Right cardiac atrium (tissue), 5 donors: ENCODE results near the gene EHD4. TPM values are rescaled to one million over a fixed set of nuclear protein-coding genes. Genes with fewer than 3 reads are reported as not detected.

Source experiments
- ATAC-seq, 2 donors: fragments of 200-7000 bp; cut with Tn5 transposase; one replicate each; pipeline versions ENCODE4 v1.8.0 to v1.9.1; 2020; ENCODE audit warnings: moderate library complexity in 2 of 2, mild to moderate bottlenecking in 1 of 2
- DNase-seq, 3 donors: peaks; one replicate each; pipeline ENCODE4 v3.0.0-alpha.2; 2020
- H3K27ac ChIP-seq: one replicate; pipeline ENCODE4 v1.5.1; 2013; ENCODE audit warnings: mild to moderate bottlenecking, low read length, control low read depth, moderate library complexity
- H3K27me3 ChIP-seq: one replicate; pipeline ENCODE4 v1.6.1; 2013; ENCODE audit not compliant: control insufficient read depth, insufficient read depth
- H3K4me1 ChIP-seq: one replicate; pipeline ENCODE4 v1.6.1; 2013; ENCODE audit warnings: low read length; ENCODE audit not compliant: control insufficient read depth, insufficient read depth
- H3K4me3 ChIP-seq: one replicate; pipeline ENCODE4 v1.5.1; 2013; ENCODE audit warnings: low read length, control low read depth
- H3K9me3 ChIP-seq: one replicate; pipeline ENCODE4 v1.6.1; 2013; ENCODE audit warnings: low read length; ENCODE audit not compliant: control insufficient read depth
- WGBS: extraction: QIAGEN DNeasy Blood & Tissue Kit; methylation state at CpG from one replicate; pipeline ENCODE4 v1.1.7; 2013; 5-methylcytosine and 5-hydroxymethylcytosine counted together
- intact Hi-C, 4 donors: fragments of 100-400 bp; cut with DNase I; formaldehyde crosslinking; loops; one replicate each; pipeline versions ENCODE4 v1.11.0 to v1.14.0; 2022 to 2023
- polyA plus RNA-seq: library from polyadenylated mRNA; stranded (reverse); fragments of 200-250 nt; gene quantifications from one replicate; pipeline ENCODE4 v1.2.3, GENCODE V29; 2013
- total RNA-seq, 4 donors: library from RNA; stranded (reverse); fragmentation: NEBNext Ultra II Directional; extraction: Animal tissue kit (Norgen Biotek cat#: 25700); gene quantifications; one replicate each; pipeline ENCODE4 v1.2.1, GENCODE V29; 2021
- donor health status: healthy with polysubstance abuse.
- donor health status: DM: no; HTN: yes; CAD: no.
- donor health status: DM: no; HTN: no; CAD: no.
- donor health status: DM: no; HTN: yes; CAD: no; lungs with severe emphysema.
- donor health status: DM: yes; HTN: yes; CAD: no.

EHD4 gene
- total and polyA plus RNA-seq, 5 donors, result 26.3 to 37.4 (median 33.3) TPM

- WGBS, result 84% methylated on average over 10 of the region's 10 CpGs
- no peak for ATAC-seq
- H3K4me3 ChIP-seq, result no peak overlapping the region
- H3K27ac ChIP-seq, result no peak overlapping the region
- no peak for DNase-seq
- intact Hi-C loops, result loop anchor here in 1 of 4 donors (10.0 kb wide), 1 partner anchor 150 kb away; no protein-coding TSS in a partner anchor
- H3K9me3 ChIP-seq, result no peaks in the 10 kb centered on the region
- H3K4me1 ChIP-seq, result peaks cover 4% of the 10 kb centered on the region
- no peaks in the 10 kb centered on the region for H3K27me3 ChIP-seq
These were observed 22.6 kb upstream of the EHD4 start for GRCh38 chr15:41994772-41995475.

- no peak for DNase-seq
- no peak overlapping the region for H3K27ac ChIP-seq
- no peaks in the 10 kb centered on the region for H3K9me3 ChIP-seq
- no peak for ATAC-seq
- H3K4me3 ChIP-seq, result no peak overlapping the region
- intact Hi-C loops, result loop anchor here in 1 of 4 donors (10.0 kb wide), 1 partner anchor 151 kb away; no protein-coding TSS in a partner anchor
- WGBS, result 76% methylated on average over 5 of the region's 5 CpGs
- H3K27me3 ChIP-seq, result no peaks in the 10 kb centered on the region
- H3K4me1 ChIP-seq, result peaks cover 4% of the 10 kb centered on the region
These were observed 21.9 kb upstream of the EHD4 start for GRCh38 chr15:41994171-41994650.

- intact Hi-C loops, result loop anchor here in 1 of 4 donors (10.0 kb wide), 1 partner anchor 151 kb away; no protein-coding TSS in a partner anchor
- Histone ChIP-seq H3K27ac (no peak overlapping the region), H3K27me3 (no peaks in the 10 kb centered on the region), H3K4me1 (peaks cover 4% of the 10 kb centered on the region), H3K4me3 (no peak overlapping the region), H3K9me3 (no peaks in the 10 kb centered on the region)
- WGBS, result 68% methylated on average over 11 of the region's 11 CpGs
- ATAC-seq, result peak in 1 of 2 donors; percentile 42
- DNase-seq, result peak in 1 of 3 donors; percentile 37
These were observed 21.3 kb upstream of the EHD4 start for GRCh38 chr15:41993472-41994170.

GRCh38 chr15:41992803-41993190 is 20.4 kb upstream of the EHD4 start:
- DNase-seq, result no peak
- no peak overlapping the region for H3K27ac ChIP-seq
- no peak for ATAC-seq
- H3K9me3 ChIP-seq, result no peaks in the 10 kb centered on the region
- WGBS, result 85% methylated on average over 7 of the region's 7 CpGs
- H3K4me3 ChIP-seq, result no peak overlapping the region
- intact Hi-C loops, result loop anchor here in 1 of 4 donors (10.0 kb wide), 1 partner anchor 152 kb away; no protein-coding TSS in a partner anchor
- H3K4me1 ChIP-seq, result peaks cover 2% of the 10 kb centered on the region
- no peaks in the 10 kb centered on the region for H3K27me3 ChIP-seq

GRCh38 chr15:41992151-41992802 is 19.9 kb upstream of the EHD4 start:
- DNase-seq (no peak), ATAC-seq (no peak)
- Histone ChIP-seq H3K4me3 (no peak overlapping the region), H3K9me3 (no peaks in the 10 kb centered on the region), H3K27ac (no peak overlapping the region), H3K27me3 (no peaks in the 10 kb centered on the region), H3K4me1 (no peaks in the 10 kb centered on the region)
- WGBS, result 92% methylated on average over 18 of the region's 18 CpGs
- intact Hi-C loops, result loop anchor here in 1 of 4 donors (10.0 kb wide), 1 partner anchor 153 kb away; no protein-coding TSS in a partner anchor

GRCh38 chr15:41990691-41991090 is 18.3 kb upstream of the EHD4 start:
- WGBS, result 75% methylated on average over 3 of the region's 3 CpGs
- intact Hi-C loops, result loop anchor here in 2 of 4 donors (2.0 to 10.0 kb wide), 2 partner anchors 66 to 154 kb away; no protein-coding TSS in a partner anchor
- no peak for ATAC-seq

GRCh38 chr15:41990243-41990605 is 17.9 kb upstream of the EHD4 start:
- 58% methylated on average over 7 of the region's 7 CpGs for WGBS
- DNase-seq, result no peak
- Histone ChIP-seq H3K27ac (no peak overlapping the region), H3K27me3 (no peaks in the 10 kb centered on the region), H3K4me1 (no peaks in the 10 kb centered on the region), H3K4me3 (no peak overlapping the region), H3K9me3 (no peaks in the 10 kb centered on the region)
- intact Hi-C loops, result loop anchor here in 2 of 4 donors (2.0 to 10.0 kb wide), 2 partner anchors 67 to 155 kb away; no protein-coding TSS in a partner anchor
- no peak for ATAC-seq

More at GRCh38 chr15:41990691-41991090, 18.3 kb upstream of the EHD4 start:
- Histone ChIP-seq H3K4me3 (no peak overlapping the region), H3K4me1 (no peaks in the 10 kb centered on the region), H3K9me3 (no peaks in the 10 kb centered on the region), H3K27me3 (no peaks in the 10 kb centered on the region), H3K27ac (no peak overlapping the region)
- no peak for DNase-seq

- no peak overlapping the region for H3K4me3 ChIP-seq
- no peaks in the 10 kb centered on the region for H3K9me3 ChIP-seq
- intact Hi-C loops, result loop anchor here (2.0 to 10.0 kb wide), 4 partner anchors 67 to 155 kb away; no protein-coding TSS in a partner anchor
- H3K27ac ChIP-seq, result no peak overlapping the region
- ATAC-seq (peak; percentile 87 to 88), DNase-seq (peak; percentile 77 to 94 (median 93))
- H3K4me1 ChIP-seq, result no peaks in the 10 kb centered on the region
- WGBS, result 18% methylated on average over 9 of the region's 9 CpGs
- H3K27me3 ChIP-seq, result no peaks in the 10 kb centered on the region
These were observed 17.4 kb upstream of the EHD4 start for GRCh38 chr15:41989573-41990242.

GRCh38 chr15:41988896-41989572 is 16.7 kb upstream of the EHD4 start:
- Histone ChIP-seq H3K4me1 (no peaks in the 10 kb centered on the region), H3K27ac (no peak overlapping the region), H3K4me3 (no peak overlapping the region), H3K27me3 (no peaks in the 10 kb centered on the region), H3K9me3 (no peaks in the 10 kb centered on the region)
- 68% methylated on average over 21 of the region's 21 CpGs for WGBS
- intact Hi-C loops, result loop anchor here in 3 of 4 donors (2.0 to 5.0 kb wide), 3 partner anchors 68 to 148 kb away; no protein-coding TSS in a partner anchor
- ATAC-seq (peak in 1 of 2 donors; percentile 8), DNase-seq (no peak)

- Histone ChIP-seq H3K27ac (no peak overlapping the region), H3K27me3 (no peaks in the 10 kb centered on the region), H3K4me1 (no peaks in the 10 kb centered on the region), H3K9me3 (no peaks in the 10 kb centered on the region), H3K4me3 (no peak overlapping the region)
- ATAC-seq (no peak), DNase-seq (no peak)
- intact Hi-C loops, result loop anchor here in 3 of 4 donors (2.0 to 5.0 kb wide), 3 partner anchors 69 to 149 kb away; no protein-coding TSS in a partner anchor
- 89% methylated on average over 11 of the region's 11 CpGs for WGBS
These were observed 15.5 kb upstream of the EHD4 start for GRCh38 chr15:41987925-41988275.
